ENCODE data around the gene PTPN5.
A peak's percentile ranks its signal among the peaks of the same experiment; 100 is the strongest.
"Not testable (repeated sequence)": the region's sequence is repeated elsewhere in the genome, so short reads cannot be mapped to it uniquely, and the experiment has no call there.

Gene PTPN5

DNA sequence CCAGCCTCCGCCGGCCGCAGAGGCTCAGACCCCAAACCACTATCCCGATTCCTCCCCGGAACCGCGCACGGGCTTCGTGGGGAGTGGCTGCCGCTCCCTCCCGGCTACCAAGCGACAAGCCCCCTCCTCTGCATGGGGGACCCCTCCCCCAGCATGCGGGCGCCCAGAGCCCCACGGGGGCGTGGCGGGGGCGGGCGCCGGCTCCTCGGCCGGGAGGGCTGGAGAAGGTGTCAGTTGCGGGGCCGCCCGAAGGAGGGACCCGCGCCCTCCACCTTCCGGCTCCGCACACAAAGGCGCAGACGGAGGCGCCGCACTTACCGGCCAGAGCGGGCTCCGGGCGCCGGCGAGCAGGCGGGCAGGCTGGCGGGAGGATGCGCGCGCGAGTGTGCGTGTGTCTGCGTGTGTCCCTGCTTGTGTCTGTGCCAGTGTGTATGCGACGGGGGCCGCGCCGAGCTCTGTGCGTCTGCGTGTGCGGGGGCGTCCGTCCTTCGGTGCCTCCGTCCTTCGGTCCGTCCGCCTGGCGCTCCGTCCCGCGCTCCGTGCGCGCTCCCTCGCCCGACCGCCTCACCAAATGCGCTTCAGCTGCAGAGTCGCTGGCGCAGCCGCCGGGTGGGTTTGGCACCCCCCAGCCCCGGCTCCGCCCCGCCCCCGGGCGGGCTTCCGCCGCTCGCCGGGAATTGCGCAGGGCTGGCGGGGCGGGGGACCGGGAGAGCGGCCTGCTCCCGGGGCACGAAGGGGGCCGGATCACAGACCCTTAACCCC is at the start of gene PTPN5:
Gene PTPN5 (minus strand): TSS at position 592 of the 762 bp plus-strand sequence. CDS start 19,840 bp downstream, outside the sequence.
- no peak for DNase-seq (ENCODE audit: low spot score)

GRCh38 chr11:18836417-18836816 is 44.8 kb upstream of the PTPN5 start:
- DNase-seq (ENCODE audit: low spot score): no peak

DNA sequence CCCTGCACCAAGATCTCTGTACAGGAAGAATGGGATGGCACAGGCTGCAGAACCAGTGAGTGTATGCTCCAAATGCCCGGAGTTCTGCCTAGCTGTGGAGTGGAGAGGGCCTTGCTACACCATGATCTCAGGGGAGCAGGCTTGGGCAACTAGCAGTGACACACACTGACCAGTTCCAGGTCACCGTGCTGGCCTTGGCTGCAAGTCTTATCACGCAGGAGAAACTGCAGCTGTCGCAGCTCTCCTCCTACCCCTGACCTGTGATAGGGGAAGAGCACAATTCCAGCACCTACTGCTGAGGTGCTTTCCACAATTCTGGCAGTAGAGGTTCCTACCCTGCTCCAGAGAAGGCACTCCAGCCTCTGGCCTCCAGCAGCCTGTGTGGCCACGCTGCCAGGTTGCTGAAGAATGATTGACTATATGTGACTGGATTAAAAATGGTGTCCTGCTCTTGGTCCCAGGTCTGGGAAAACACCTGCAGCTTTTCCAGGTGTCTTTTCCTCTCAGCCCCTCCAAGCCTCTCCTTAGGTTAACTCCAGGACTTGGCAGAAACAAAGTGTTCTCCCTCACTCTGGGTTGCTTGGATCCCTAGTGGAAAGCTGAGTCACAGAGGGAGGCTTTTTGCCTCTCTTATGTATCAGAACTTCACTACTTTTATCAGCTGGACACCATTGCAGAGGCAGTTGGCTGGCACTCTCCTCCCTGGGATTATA is 43.3 kb upstream of the PTPN5 start:
- DNase-seq (ENCODE audit: low spot score): no peak

DNA sequence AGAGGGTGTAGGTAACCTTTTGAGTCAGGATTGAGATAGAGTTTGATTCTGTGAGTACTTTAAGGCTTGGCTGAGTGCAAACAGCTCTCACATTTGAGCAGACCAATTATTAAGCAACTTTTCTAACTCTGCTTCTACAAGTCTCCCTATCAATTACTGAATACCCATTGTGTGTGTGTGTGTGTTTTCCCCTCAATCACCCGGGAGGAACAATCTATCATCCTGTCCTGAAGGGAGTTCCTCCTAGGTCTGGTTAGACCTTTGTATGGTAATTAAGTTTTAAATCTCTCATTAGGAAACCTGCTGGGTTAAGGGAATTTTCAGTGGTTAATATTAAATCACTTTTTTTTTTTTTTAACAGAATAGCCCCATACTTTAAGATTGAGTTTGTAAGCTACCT is 28.6 kb upstream of the PTPN5 start:
- not testable (repeated sequence) for DNase-seq (ENCODE audit: low spot score)

DNA sequence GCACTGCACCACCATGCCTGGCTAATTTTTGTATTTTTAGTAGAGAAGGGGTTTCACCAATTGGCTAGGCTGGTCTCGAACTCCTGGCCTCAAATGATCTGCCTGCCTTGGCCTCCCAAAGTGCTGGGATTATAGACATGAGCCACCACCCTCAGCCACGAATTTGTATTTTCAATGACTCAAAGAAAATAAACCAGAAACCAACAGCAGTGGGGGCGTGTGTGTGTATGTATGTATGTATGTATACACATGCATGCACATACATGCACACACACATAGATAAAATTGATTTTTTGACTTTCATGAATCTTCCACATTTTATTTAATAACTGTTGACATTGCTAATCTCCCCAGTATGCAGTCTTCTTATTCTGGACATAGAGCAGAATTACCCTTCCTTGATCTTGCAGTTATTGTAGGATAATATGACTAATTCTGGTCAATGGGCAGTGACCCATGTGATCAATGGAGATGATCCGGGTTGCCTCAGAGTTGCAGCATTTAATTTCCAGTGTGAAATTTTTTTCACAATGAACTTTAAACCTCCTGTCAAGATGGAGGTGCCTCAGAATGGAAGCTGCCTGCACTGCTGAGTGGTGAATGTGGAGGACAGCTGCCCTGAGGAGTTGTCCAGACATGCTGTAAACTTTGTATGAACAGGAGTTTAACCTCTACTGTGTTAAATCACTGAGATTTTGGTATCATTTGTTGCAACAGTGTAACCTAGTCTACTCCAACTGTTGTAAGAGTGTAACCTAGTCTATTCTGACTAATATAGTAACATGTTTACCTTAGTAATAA is 12.8 kb upstream of the PTPN5 start:
- no peak for DNase-seq (ENCODE audit: low spot score)

DNA sequence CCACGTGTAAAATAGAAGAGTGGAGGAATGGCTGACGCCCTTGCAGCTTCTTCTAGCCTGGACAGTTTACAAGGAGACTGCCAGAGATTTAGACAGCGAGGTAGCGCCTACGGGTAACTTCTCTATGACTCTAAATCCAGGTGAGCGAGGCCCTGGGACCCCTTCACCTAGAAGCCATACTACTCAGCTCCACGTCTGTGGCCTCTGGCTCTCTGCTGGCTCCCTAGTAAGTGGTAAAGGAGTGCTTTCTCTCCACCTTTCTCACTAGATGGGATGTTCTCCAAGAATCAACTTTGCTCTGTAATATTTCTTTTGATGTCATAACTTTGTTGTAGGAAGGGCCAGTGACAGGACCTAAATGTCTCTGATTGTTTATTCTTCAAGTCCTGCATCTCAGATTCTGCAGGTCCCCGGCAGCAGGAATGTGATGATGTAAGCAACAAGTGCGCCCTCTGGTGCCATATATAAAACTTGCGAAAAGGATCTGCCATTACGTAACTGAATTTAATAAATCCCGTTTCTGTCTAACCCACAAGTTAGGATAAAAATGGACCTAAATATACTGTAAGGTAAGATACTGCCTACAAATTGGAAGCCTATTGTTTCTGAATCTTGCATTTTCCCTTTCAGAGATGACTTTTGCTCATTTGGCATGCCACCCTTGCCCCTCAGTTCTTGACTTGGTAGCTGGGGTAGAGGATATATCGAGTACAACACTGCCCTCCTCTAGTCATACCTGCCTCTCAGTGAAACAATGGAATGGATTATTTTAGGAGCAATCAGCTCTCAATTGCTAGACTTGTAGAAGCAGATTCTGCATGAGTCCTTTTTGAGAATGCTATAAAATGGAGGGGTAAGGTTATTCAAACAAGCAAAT is 11.0 kb upstream of the PTPN5 start:
- DNase-seq (ENCODE audit: low spot score): peak; percentile 32

DNA sequence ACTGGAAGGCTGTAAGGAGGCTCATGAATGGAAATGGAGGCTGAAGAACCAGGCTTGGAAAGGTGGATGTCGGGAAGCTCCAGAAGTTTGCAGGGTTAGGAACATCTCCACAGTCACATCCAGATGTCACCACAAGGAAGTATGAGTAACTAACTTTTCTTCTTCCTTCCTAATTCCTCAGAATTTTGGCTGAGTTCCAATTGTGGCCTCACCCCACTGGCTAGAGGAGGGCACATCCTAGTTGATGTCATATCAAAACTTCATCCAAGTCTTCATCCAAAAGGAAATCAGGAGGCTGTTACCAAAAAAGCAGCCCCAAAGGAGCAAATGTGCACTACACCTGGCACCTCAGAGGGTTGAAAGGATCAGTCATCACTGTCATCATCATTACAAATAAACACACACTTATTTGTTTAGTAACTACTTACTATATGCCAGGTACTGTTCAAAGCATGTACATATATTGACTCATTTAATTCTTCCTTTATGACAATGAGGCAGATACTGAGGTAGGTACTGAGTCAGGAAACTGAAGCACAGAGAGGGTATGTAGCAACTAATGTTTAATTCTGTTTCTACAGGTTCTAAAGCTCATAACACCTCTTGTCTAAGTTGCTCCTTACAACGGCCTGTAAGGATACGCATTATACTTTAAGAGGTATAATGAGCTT is 7.3 kb upstream of the PTPN5 start:
- DNase-seq (ENCODE audit: low spot score): no peak

GRCh38 chr11:18794956-18795355 is 3.4 kb upstream of the PTPN5 start:
- no peak for DNase-seq (ENCODE audit: low spot score)

DNA sequence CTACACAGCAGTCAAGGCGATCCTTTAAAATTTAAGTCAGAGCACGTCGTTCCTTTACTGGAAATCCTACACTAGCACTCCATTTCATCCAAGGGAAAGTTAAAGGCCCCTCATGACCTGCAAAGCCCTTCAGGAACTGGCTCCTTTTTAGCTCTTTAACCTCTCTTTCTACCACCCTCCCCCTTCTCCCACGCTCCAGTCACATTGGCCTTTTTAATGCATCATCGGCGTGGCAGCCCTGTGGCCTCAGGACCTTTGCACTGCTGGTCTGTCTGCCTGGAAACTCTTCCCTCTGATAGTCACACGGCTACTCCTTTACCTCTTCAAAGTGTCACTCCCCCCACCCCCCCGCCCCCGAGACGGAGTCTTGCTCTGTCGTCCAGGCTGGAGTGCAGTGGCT is 1.2 kb upstream of the PTPN5 start:
- no peak for DNase-seq (ENCODE audit: low spot score)

DNA sequence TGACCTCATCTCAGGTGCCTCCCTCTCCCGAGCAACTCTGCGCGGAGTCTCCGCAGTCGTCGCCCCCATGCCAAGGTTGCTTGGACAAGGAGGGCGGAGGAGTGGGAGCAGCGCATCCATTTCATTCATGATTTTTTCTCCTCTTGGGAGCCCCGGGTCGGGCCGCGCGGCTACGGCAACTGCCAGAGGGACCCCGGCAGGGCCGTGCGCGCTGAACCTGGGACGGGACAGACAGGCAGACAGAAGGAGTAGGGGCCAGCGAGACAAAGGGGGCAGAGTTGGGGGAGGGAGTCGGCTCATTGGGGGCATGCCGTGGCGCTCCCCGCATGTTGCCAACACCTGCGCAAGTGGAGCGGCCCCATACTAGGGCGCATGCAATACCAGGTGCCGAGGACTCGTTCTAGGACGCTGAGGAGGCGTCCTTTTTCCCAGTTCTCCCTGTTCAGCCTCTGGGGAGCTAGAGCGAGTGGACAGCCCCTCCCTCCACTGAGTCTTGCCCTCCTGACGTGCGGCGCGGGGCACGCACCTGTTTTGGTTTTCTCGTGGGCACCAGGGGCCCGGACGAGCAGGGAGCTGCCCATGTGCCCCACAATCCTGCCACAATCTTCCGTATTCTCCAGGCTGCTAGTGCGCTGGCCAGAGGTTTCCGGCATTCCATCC is 501 bp upstream of the PTPN5 start:
- no peak for DNase-seq (ENCODE audit: low spot score)

DNA sequence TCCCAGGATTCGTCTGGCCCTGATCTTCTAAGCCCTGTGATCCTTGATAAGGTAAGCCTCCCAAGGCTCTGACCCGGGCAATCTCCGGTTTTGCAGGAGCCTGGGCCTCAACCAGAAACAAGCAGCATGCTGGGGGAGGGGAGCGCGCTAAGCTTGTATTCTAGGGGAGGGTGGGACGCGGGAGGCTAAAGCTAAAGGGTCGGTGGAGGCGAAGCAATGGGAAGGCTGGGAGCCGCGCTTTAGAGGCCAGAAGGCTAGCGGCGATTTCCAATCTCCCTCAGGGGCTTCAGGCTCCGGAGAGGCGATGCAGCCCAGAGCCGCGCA is 753 bp downstream of the PTPN5 start:
- DNase-seq (ENCODE audit: low spot score): no peak

GRCh38 chr11:18789942-18790341 is 1.7 kb downstream of the PTPN5 start:
- DNase-seq (ENCODE audit: low spot score): no peak

- no peak for DNase-seq (ENCODE audit: low spot score)
Observed at GRCh38 chr11:18785411-18785810, 6.2 kb downstream of the PTPN5 start.

- no peak for DNase-seq (ENCODE audit: low spot score)
Observed at GRCh38 chr11:18780896-18781295, 10.7 kb downstream of the PTPN5 start.

- DNase-seq (ENCODE audit: low spot score): no peak
Observed at GRCh38 chr11:18780329-18780728, 11.3 kb downstream of the PTPN5 start.

DNA sequence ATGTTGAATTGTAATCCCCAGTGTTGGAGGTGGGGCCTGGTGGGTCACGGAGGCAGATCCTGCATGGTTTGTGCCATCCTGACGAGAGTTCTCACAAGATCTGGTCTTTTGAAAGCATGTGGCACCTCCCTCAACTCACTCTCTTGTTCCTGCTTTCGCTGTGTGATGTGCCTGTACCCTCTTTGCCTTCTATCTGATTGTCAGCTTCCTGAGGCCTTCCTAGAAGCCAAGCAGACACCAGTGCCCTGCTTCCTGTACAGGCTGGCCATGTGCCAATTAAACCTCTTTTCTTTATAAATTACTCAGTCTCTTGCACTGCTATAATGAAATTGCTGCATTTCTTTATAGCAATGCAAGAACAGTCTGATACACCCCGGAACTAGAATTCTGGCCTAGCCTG is 13.1 kb downstream of the PTPN5 start:
- DNase-seq (ENCODE audit: low spot score): no peak

DNA sequence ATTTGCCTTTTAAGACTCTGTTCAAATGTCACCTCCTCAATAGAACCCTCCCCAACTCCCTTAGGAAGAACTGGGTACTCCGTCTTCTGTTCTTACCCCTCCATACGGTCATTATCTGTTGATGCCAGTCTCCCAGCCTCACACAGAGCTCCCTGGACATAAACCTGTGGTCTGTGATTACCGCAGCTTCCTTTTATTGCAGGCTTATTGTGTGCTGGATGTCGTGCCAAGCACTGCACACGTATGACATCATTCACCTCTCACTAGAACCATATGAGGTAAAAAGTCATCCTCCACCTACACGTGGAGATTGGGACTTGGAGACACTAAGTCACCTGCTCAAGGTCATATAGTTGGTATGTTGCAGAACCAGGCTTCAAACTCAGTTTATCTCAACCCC is 15.3 kb downstream of the PTPN5 start:
- no peak for DNase-seq (ENCODE audit: low spot score)

DNA sequence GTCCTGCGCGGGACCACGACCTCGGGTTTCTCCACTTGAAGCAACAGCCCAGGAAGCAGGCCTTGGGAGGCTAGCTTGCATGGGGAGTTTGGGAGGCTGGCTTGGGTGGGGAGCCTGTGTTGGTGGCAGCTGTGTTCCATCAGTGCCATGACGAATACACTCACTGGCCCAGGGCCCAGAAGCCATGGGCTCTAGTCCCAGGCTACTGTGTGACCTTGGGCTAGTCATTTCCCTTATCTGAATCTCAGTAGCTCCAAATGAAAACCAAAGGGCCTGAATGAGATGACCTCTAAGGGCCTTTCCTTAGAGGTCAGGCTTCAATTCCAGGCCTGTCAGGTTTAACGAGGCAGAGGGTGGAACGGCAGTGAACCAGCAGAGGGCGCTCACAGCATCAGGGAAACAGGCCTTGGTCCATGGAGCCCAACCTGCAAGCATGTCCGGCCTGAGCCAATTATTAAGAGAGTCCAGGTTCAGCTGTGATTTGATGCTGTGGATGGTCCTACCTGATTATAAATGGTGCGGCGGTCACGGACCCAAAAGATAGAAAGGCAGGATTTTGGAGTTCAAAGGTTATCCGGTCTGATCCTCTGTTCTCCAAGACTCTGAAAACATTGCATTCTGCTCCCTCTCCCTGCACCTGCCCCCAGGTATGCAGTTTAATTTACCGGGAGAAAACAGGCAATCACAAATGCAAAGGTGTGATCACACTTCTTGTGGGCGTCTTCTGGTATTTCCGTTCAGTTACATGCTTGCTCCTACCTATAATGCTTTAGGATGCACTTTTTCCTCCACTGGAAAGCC is 15.9 kb downstream of the PTPN5 start:
- DNase-seq (ENCODE audit: low spot score): peak; percentile 38

DNA sequence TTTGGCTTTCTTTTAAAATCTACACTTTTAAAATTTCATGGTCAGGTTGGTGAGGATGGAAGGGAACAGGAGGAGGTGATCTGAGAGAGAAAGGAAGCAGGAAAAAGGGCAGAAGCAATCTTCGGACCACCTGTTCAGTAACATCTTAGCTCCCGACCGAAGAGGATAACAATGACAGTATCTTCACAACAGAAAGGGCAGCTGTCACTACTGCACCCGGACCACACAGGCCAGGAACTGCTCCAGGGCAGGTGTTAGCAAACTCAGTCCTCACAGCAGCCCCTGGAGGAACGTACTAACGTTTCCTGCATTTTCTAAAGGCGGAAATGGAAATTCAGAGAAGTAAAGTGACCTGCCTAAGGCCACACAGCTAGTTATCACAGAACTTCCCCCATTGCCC is 16.8 kb downstream of the PTPN5 start:
- DNase-seq (ENCODE audit: low spot score): no peak

GRCh38 chr11:18773681-18774080 is 17.9 kb downstream of the PTPN5 start:
- DNase-seq (ENCODE audit: low spot score): no peak
